ENCODE data around the gene RHPN2. TPM values are rescaled to one million over a fixed set of nuclear protein-coding genes. Genes with fewer than 3 reads are reported as not detected.

RHPN2 gene
- total RNA-seq, 1 donor from 2014 or later, result 3.4 TPM

- Histone ChIP-seq H3K36me3 (no peaks in the 10 kb centered on the region), H3K4me1 (peaks cover 16% of the 10 kb centered on the region), H3K27me3 (no peaks in the 10 kb centered on the region), H3K4me3 (no peak overlapping the region), H3K27ac (no peak overlapping the region), H3K9me3 (no peaks in the 10 kb centered on the region)
- TF ChIP-seq POLR2AphosphoS5 (IDR thresholded peaks at IDR 0.05; ENCODE audit: insufficient read depth in 1 of 2, low read depth in 1 of 2) (no peak), POLR2A (IDR thresholded peaks at IDR 0.05) (no peak), CTCF (IDR thresholded peaks at IDR 0.05) (no peak)
- intact Hi-C loops (cut with DNase I), result no loop called here
- DNase-seq (ENCODE audit: extremely low spot score in 2 of 2), result no peak
These were observed 1.8 kb downstream of the RHPN2 start for GRCh38 chr19:33062902-33063301.

DNA sequence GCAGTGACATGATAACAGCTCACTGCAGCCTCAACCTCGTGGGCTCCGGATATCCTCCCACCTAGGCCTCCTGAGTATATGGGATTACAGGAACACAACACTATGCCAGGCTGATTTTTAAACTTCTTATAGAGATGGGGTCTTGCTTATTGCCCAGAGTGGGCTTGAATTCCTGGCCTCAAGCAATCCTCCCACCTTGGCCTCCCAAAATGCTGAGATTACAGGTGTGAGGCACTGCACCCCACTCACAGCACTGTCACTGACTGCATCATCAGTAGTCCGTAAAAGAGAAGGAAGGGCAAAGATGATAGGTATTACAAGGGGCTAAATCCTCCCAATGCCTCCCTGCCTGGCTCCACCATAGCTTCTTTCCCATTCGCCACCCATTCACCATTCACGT is 4.1 kb downstream of the RHPN2 start:
- no peak for TF ChIP-seq POLR2A (IDR thresholded peaks at IDR 0.05)
- no peak for TF ChIP-seq POLR2AphosphoS5 (IDR thresholded peaks at IDR 0.05; ENCODE audit: insufficient read depth in 1 of 2, low read depth in 1 of 2)
- no peak for TF ChIP-seq CTCF (IDR thresholded peaks at IDR 0.05)
- Histone ChIP-seq H3K27ac (no peak overlapping the region), H3K4me1 (peaks cover 16% of the 10 kb centered on the region), H3K27me3 (no peaks in the 10 kb centered on the region), H3K9me3 (no peaks in the 10 kb centered on the region), H3K36me3 (no peaks in the 10 kb centered on the region), H3K4me3 (no peak overlapping the region)
- DNase-seq (ENCODE audit: extremely low spot score in 2 of 2), result no peak
- intact Hi-C loops (cut with DNase I), result no loop called here

DNA sequence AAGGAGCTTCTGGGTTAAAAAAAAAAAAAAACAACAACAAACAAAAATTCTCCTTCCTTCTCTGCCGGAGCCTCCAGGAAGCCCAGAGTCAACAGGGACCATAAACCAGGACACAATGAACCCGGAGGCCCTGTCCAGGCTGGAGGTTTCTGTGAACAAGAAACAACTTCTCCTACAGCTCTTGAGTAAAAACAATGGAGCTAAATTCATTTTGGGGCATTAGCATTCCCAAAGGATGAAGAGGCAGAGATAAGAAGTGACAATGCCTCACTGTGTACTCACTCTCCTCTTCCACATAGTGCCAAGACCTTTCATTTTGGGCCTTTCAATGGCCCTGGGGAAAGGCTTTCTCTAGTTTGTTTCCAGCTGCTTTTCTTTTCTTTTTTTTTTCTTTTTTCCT is 9.0 kb downstream of the RHPN2 start:
- no peaks in the 10 kb centered on the region for H3K4me1 ChIP-seq

GRCh38 chr19:33054623-33055022 is 10.1 kb downstream of the RHPN2 start:
- Histone ChIP-seq H3K9me3 (no peaks in the 10 kb centered on the region), H3K4me3 (no peak overlapping the region), H3K36me3 (no peaks in the 10 kb centered on the region), H3K4me1 (no peaks in the 10 kb centered on the region), H3K27me3 (no peaks in the 10 kb centered on the region), H3K27ac (no peak overlapping the region)
- TF ChIP-seq POLR2AphosphoS5 (IDR thresholded peaks at IDR 0.05; ENCODE audit: insufficient read depth in 1 of 2, low read depth in 1 of 2) (no peak), CTCF (IDR thresholded peaks at IDR 0.05) (no peak), POLR2A (IDR thresholded peaks at IDR 0.05) (no peak)
- no peak for DNase-seq (ENCODE audit: extremely low spot score in 2 of 2)
- intact Hi-C loops (cut with DNase I), result no loop called here

More for the DNA sequence above, 9.0 kb downstream of the RHPN2 start:
- H3K27ac ChIP-seq, result no peak overlapping the region
- H3K4me3 ChIP-seq, result no peak overlapping the region
- no peaks in the 10 kb centered on the region for H3K27me3 ChIP-seq
- no peaks in the 10 kb centered on the region for H3K36me3 ChIP-seq
- intact Hi-C loops (cut with DNase I), result no loop called here
- no peaks in the 10 kb centered on the region for H3K9me3 ChIP-seq
- no peak for TF ChIP-seq POLR2AphosphoS5 (IDR thresholded peaks at IDR 0.05; ENCODE audit: insufficient read depth in 1 of 2, low read depth in 1 of 2)
- no peak for TF ChIP-seq POLR2A (IDR thresholded peaks at IDR 0.05)
- no peak for TF ChIP-seq CTCF (IDR thresholded peaks at IDR 0.05)
- DNase-seq (ENCODE audit: extremely low spot score in 2 of 2), result no peak

GRCh38 chr19:33052352-33052972 is 12.2 kb downstream of the RHPN2 start:
- Histone ChIP-seq H3K36me3 (no peaks in the 10 kb centered on the region), H3K27ac (no peak overlapping the region), H3K27me3 (no peaks in the 10 kb centered on the region), H3K4me1 (no peaks in the 10 kb centered on the region), H3K9me3 (no peaks in the 10 kb centered on the region), H3K4me3 (no peak overlapping the region)
- intact Hi-C loops (cut with DNase I), result no loop called here
- TF ChIP-seq POLR2A (IDR thresholded peaks at IDR 0.05), result no peak
- TF ChIP-seq POLR2AphosphoS5 (IDR thresholded peaks at IDR 0.05; ENCODE audit: insufficient read depth in 1 of 2, low read depth in 1 of 2), result no peak
- TF ChIP-seq CTCF (IDR thresholded peaks at IDR 0.05), result no peak
- no peak for DNase-seq (ENCODE audit: extremely low spot score in 2 of 2)

Data from vagina (tissue), 2 donors.